Endothelial cell of umbilical vein (primary cell): ENCODE data around the gene MMP11. TPM values are rescaled to one million over a fixed set of nuclear protein-coding genes. Genes with fewer than 3 reads are reported as not detected.

Source experiments
- BruUV-seq: library from RNA; stranded (reverse); fragments of 400-500 nt; replicated peaks from 2 replicates; lab custom pipeline; 2021; lab: Mats Ljungman, UMichigan
- CTCF ChIA-PET: fragments of 300-600, 350-600 bp; sonication (Branson Sonifier 250); formaldehyde crosslinking; loops from one replicate; lab custom pipeline; 2021; ENCODE audit warnings: antibody characterized with exemption, inconsistent platforms; lab: Charles Lee
- POLR2A ChIA-PET: fragments of 300-600, 350-600 bp; sonication (Branson Sonifier 250); formaldehyde crosslinking; loops from one replicate; lab custom pipeline; 2021; ENCODE audit warnings: antibody characterized with exemption, inconsistent platforms; lab: Charles Lee
- DNase-seq: peaks from one replicate; pipeline ENCODE4 v3.0.0-alpha.2; 2011; ENCODE audit warnings: low read depth, low spot score
- FAIRE-seq: peaks from 2 replicates; lab custom pipeline; 2011; peaks lifted over from hg19 to GRCh38; lab: Jason Lieb, UNC
- H2AFZ ChIP-seq: 2 replicates; pipeline ENCODE4 v1.6.0; 2012; ENCODE audit warnings: low read depth, low read length, control low read depth, inconsistent platforms
- H3K27ac ChIP-seq: 2 replicates; pipeline ENCODE4 v1.5.1; 2011; ENCODE audit warnings: low read depth, mild to moderate bottlenecking, control low read depth, low read length, moderate library complexity; ENCODE audit not compliant: insufficient read depth
- H3K27me3 ChIP-seq, 2 experiments: 2 replicates each; pipeline versions ENCODE4 v1.6.0 to v1.6.1; 2011; ENCODE audit warnings: low read length in 2 of 2, mixed read lengths in 1 of 2; ENCODE audit not compliant: control insufficient read depth in 2 of 2, insufficient read depth in 2 of 2
- H3K36me3 ChIP-seq, 2 experiments: 2 replicates in 1 of 2; 3 replicates in 1 of 2; pipeline ENCODE4 v1.5.1; 2011; ENCODE audit warnings: low read length in 2 of 2, mild to moderate bottlenecking in 1 of 2, moderate library complexity in 1 of 2; ENCODE audit not compliant: control insufficient read depth in 2 of 2, insufficient read depth in 2 of 2; ENCODE audit errors: extremely low read depth in 1 of 2
- H3K4me1 ChIP-seq: 3 replicates; pipeline ENCODE4 v1.5.1; 2011; ENCODE audit warnings: mild to moderate bottlenecking, low read length; ENCODE audit not compliant: control insufficient read depth, insufficient read depth; ENCODE audit errors: extremely low read depth
- H3K4me2 ChIP-seq: 2 replicates; pipeline ENCODE4 v1.6.1; 2011; ENCODE audit warnings: low read length, control low read depth, mixed read lengths; ENCODE audit not compliant: insufficient read depth
- H3K4me3 ChIP-seq, 3 experiments: fragments of 200-600 bp in 1 of 3; sonication (generic), shearing (Covaris generic) in 1 of 3; replicated peaks in 1 of 3; 2 replicates each; pipeline ENCODE4 v1.5.1; 2011 to 2016; ENCODE audit warnings: control low read depth in 3 of 3, low read length in 3 of 3, mild to moderate bottlenecking in 2 of 3, inconsistent platforms in 1 of 3, low read depth in 1 of 3, moderate library complexity in 1 of 3; ENCODE audit not compliant: insufficient read depth in 1 of 3
- H3K79me2 ChIP-seq: 2 replicates; pipeline ENCODE4 v1.6.0; 2012; ENCODE audit warnings: low read length, inconsistent platforms; ENCODE audit not compliant: control insufficient read depth, insufficient read depth
- H3K9ac ChIP-seq: replicated peaks from 2 replicates; pipeline ENCODE3; 2011; ENCODE audit warnings: low read length, control low read depth; ENCODE audit not compliant: insufficient read depth; ENCODE audit errors: extremely low read depth
- H3K9me1 ChIP-seq: replicated peaks from 3 replicates; pipeline ENCODE4 v1.6.0; 2011; ENCODE audit warnings: mild to moderate bottlenecking, low read length; ENCODE audit not compliant: control insufficient read depth, insufficient read depth; ENCODE audit errors: extremely low read depth
- H3K9me3 ChIP-seq: replicated peaks from 2 replicates; pipeline ENCODE4 v1.5.1; 2012; ENCODE audit warnings: low read length, inconsistent platforms; ENCODE audit not compliant: control insufficient read depth, insufficient read depth
- H4K20me1 ChIP-seq: replicated peaks from 2 replicates; pipeline ENCODE3; 2011; ENCODE audit warnings: mild to moderate bottlenecking, low read length; ENCODE audit not compliant: control insufficient read depth, insufficient read depth; ENCODE audit errors: extremely low read depth
- CTCF ChIP-seq, 2 donors: IDR thresholded peaks; 1 replicate in 1 of 2; 2 replicates in 1 of 2; pipeline ENCODE4 v1.5.1; 2011; ENCODE audit warnings: low read length in 2 of 2, mild to moderate bottlenecking in 2 of 2, moderate library complexity in 2 of 2, control low read depth in 1 of 2, inconsistent platforms in 1 of 2, low read depth in 1 of 2; ENCODE audit not compliant: insufficient read depth in 1 of 2; ENCODE audit errors: extremely low read depth in 1 of 2
- EZH2 ChIP-seq: IDR thresholded peaks from 2 replicates; pipeline ENCODE4 v1.6.1; 2012; ENCODE audit warnings: borderline replicate concordance, low read depth, mild to moderate bottlenecking, moderate library complexity, low read length, inconsistent platforms; ENCODE audit not compliant: severe bottlenecking
- GATA2 ChIP-seq: IDR thresholded peaks from 2 replicates; pipeline ENCODE4 v1.7.0; 2011; ENCODE audit warnings: low read depth, mild to moderate bottlenecking, moderate library complexity, mixed read lengths, low read length; ENCODE audit not compliant: insufficient read length, insufficient read depth
- JUN ChIP-seq: IDR thresholded peaks from 2 replicates; pipeline ENCODE4 v1.6.1; 2011; ENCODE audit warnings: borderline replicate concordance, low read depth; ENCODE audit not compliant: insufficient read length, insufficient read depth
- MAX ChIP-seq: IDR thresholded peaks from 2 replicates; pipeline ENCODE4 v1.6.1; 2011; ENCODE audit not compliant: insufficient read depth, insufficient read length
- MYC ChIP-seq: IDR thresholded peaks from one replicate; pipeline ENCODE4 v1.6.1; 2011; ENCODE audit warnings: mild to moderate bottlenecking, low read depth, low read length
- dilution Hi-C: fragments of 300-500 bp; cut with MboI; formaldehyde crosslinking; loops from one replicate; pipeline ENCODE4 v1.15.0; 2019; ENCODE audit warnings: low sequenced_read_pairs; ENCODE audit not compliant: extremely low pct_ligation_motif_present
- intact Hi-C: fragments of 100-400 bp; cut with micrococcal nuclease; formaldehyde crosslinking; loops from one replicate; pipeline ENCODE4 v1.10.0; 2022
- polyA plus RNA-seq, 4 experiments: library from polyadenylated mRNA; depleted of rRNA in 3 of 4; stranded (reverse) in 3 of 4; unstranded in 1 of 4; fragments of >200 nt; gene quantifications; 2 replicates each; pipeline versions ENCODE4 v1.2.1 to v1.2.3, GENCODE V29; 2011 to 2012; ENCODE audit warnings: missing spikeins in 1 of 4
- total RNA-seq: library from RNA; stranded (reverse); gene quantifications from 2 replicates; pipeline ENCODE4 v1.2.3, GENCODE V29; 2021

Gene MMP11
- total and polyA plus RNA-seq, 2 donors (not counting 3 experiments of a cell fraction or from before 2014, with no cell fraction given), result 10.3 to 16.9 TPM

- H3K4me1 ChIP-seq, result peaks cover 17% of the 10 kb centered on the region
- BruUV-seq, result no TSS peak
- H3K27me3 ChIP-seq, result no peaks in the 10 kb centered on the region
- no peaks in the 10 kb centered on the region for H3K9me3 ChIP-seq
- intact Hi-C loops (no loop called here), dilution Hi-C loops (no loop called here)
- H3K27ac ChIP-seq, result no peak within 1 kb of the TSS
- FAIRE-seq (peak; percentile 86), DNase-seq (peak; percentile 28)
- ChIA-PET CTCF (interaction anchor here (0.7 to 3.8 kb wide), 2 partner anchors 86 to 500 kb away, joined by 5 to 21 read pairs; no protein-coding TSS in a partner anchor), POLR2A (no interaction called here)
- H4K20me1 ChIP-seq, result no peaks in the 10 kb centered on the region
- no peaks in the 10 kb centered on the region for H3K9me1 ChIP-seq
- H3K36me3 ChIP-seq, result peaks cover 0 to 3% of the 10 kb centered on the region in 2 experiments
- peak within 1 kb of the TSS in 1 of 3 experiments; percentile 10 for H3K4me3 ChIP-seq
- H2AFZ ChIP-seq, result peak within 1 kb of the TSS; percentile 7
- peaks cover 2% of the 10 kb centered on the region for H3K79me2 ChIP-seq
- H3K4me2 ChIP-seq, result peak within 1 kb of the TSS; percentile 12
- TF ChIP-seq MAX (no peak), EZH2 (no peak), GATA2 (no peak), MYC (no peak), JUN (no peak), CTCF (IDR thresholded peaks at IDR 0.05; ENCODE audit: extremely low read depth in 1 of 2, insufficient read depth in 1 of 2, low read depth in 1 of 2, low read length in 2 of 2) (no peak)
- no peak within 1 kb of the TSS for H3K9ac ChIP-seq
Observed at GRCh38 chr22:23762842-23763578, 9.6 kb upstream of the MMP11 start, which contains the start of gene C22orf15. C22orf15 (plus strand) TSS chr22:23762990; CDS start chr22:23763307, 317 bp downstream.
